HK-2 (cell line): ENCODE measurements around the gene WWC1.

Source experiments
- DNase-seq: peaks from one replicate; pipeline ENCODE4 v3.0.0-alpha.2; 2018; ENCODE audit not compliant: unreplicated experiment

The WWC1 gene

DNA sequence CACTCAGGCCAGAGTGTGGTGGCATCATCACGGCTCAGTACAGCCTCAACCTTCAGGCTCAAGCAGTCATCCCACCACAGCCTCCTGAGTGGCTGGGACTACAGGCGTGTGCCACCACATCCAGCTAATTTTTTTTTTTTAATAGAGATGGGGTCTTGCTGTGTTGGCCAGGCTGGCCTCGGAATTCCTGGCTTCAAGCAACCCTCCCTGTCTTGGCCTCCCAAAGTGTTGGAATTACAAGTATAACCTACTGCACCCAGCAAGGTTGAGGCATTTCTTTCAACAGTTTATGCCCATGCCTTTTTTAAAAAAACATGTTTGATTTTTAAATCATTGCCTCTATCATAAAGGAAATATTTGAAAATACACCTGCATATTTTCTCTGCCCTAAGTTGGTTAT, 197.6 kb downstream of the WWC1 start:
- no peak for DNase-seq

DNA sequence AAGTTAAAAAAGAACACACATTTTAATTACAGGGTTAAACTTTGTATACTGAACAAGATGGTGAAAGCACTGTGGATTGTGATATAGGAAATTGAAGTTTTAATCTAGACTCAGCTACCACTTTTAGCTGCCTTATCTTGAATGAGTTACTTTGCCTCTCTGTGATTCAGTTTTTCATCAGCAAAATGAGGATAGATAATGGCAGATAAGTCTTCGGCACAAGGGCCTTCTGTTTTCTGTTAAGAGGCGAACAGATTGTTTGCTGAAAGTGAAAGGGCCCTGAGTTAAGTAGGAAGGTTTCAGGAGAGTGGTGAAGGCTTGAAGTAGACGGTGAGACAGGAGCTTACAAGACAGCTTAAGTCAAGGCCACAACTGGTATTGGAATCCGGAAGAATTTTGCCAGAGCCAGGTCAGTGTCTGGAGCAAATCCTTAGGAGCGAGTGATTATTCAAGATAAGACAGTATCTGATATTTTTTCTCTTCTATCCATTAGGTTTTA, 202.7 kb downstream of the WWC1 start:
- DNase-seq: no peak

DNA sequence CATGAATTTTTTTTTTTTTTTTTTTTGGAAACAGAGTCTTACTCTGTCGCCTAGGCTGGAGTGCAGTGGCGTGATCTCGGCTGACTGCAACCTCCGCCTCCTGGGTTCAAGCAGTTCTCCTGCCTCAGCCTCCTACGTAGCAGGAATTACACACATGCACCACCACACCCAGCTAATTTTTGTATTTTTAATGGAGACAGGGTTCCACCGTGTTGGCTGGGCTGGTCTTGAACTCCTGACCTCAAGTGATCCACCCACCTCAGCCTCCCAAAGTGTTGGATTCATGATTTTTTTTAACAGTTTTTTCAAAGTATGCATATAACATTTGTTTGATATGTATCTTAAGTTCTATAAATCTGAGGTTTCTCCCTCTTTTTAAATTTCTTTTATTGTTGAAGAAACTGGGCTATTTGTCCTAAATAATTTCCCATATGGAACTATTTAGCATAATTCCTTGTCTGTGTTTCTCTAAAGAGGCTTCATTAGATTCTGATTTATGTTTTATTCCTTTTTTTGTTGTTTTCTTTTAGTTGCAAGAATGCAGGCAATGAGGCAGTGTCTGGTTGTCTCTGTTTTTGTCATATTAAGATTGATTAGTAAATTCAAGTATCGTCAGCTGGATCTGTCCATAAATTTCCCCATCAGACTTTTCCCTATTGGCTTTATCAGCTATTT, 211.3 kb downstream of the WWC1 start:
- DNase-seq: no peak

DNA sequence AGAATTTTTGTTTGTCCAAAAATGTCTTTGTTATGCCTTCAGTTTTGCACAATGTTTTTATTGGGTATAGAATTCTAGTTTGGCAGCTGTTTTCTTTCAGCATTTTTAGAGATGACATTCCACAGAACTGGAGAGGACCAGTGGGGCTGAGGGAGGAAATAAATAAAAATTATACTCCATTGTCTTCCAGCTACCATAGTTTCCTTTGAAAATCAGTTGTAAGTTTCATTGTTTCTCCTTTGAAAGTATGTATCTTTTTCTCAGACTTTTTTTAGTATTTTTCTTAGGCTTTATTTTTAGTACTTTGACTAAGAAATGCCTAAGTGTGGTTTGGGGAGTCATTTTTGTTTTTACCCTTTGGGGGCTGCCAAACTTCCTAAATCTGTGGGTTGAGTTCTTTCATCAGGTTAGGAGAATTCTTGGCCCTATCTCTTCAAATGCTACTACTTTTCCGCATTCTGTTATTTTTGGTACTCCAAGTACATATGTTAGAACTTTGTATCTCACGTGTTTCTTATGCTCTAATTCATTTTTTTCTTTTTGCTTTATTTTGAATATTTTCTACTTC, 222.5 kb downstream of the WWC1 start:
- DNase-seq: no peak
